A673 (cell line): ENCODE measurements around the gene GRIA1. TPM values are rescaled to one million over a fixed set of nuclear protein-coding genes. Genes with fewer than 3 reads are reported as not detected.

Source experiments
- BruUV-seq: library from RNA; stranded (reverse); fragments of 400-500 nt; replicated peaks from 2 replicates; lab custom pipeline; 2021; lab: Mats Ljungman, UMichigan
- CTCF ChIA-PET: fragments of 300-600 bp; sonication (Branson Sonifier 250); formaldehyde crosslinking; loops from one replicate; lab custom pipeline; 2022; ENCODE audit warnings: antibody characterized with exemption; lab: Charles Lee
- POLR2A ChIA-PET: fragments of 300-600 bp; sonication (Branson Sonifier 250); formaldehyde crosslinking; loops from one replicate; lab custom pipeline; 2022; ENCODE audit warnings: antibody characterized with exemption; ENCODE audit not compliant: low non-redundant PET; lab: Charles Lee
- DNase-seq: peaks from one replicate; pipeline ENCODE4 v3.0.0-alpha.2; 2015; ENCODE audit warnings: low spot score
- H3K27ac ChIP-seq: fragments of 200-600 bp; sonication (generic); 2 replicates; pipeline ENCODE4 v1.5.1; 2016; ENCODE audit warnings: mixed run types, low read depth, mild to moderate bottlenecking, mixed read lengths, antibody characterized with exemption, low read length; ENCODE audit not compliant: poor library complexity, severe bottlenecking
- H3K27me3 ChIP-seq: fragments of 200-600 bp; sonication (generic); replicated peaks from 2 replicates; pipeline ENCODE4 v1.6.1; 2017; ENCODE audit warnings: mixed run types, low read depth, mild to moderate bottlenecking, mixed read lengths, antibody characterized with exemption, low read length; ENCODE audit not compliant: insufficient read depth, poor library complexity
- H3K36me3 ChIP-seq: fragments of 200-600 bp; sonication (generic); 2 replicates; pipeline ENCODE4 v1.6.1; 2016; ENCODE audit warnings: mixed run types, mild to moderate bottlenecking, mixed read lengths, antibody characterized with exemption, low read length; ENCODE audit not compliant: insufficient read depth, poor library complexity, severe bottlenecking
- H3K4me1 ChIP-seq: fragments of 200-600 bp; sonication (generic); 2 replicates; pipeline ENCODE4 v1.6.1; 2017; ENCODE audit warnings: mixed run types, mild to moderate bottlenecking, mixed read lengths, antibody characterized with exemption, low read length; ENCODE audit not compliant: insufficient read depth, poor library complexity, severe bottlenecking
- H3K4me3 ChIP-seq: fragments of 200-600 bp; sonication (generic); 2 replicates; pipeline ENCODE4 v1.5.1; 2016; ENCODE audit warnings: low read depth, mixed run types, mild to moderate bottlenecking, mixed read lengths, low read length; ENCODE audit not compliant: poor library complexity, severe bottlenecking
- H3K9me3 ChIP-seq: fragments of 200-600 bp; sonication (generic); 2 replicates; pipeline ENCODE4 v1.6.1; 2016; ENCODE audit warnings: mixed run types, low read depth, mild to moderate bottlenecking, mixed read lengths, antibody characterized with exemption, low read length; ENCODE audit not compliant: poor library complexity, severe bottlenecking
- CTCF ChIP-seq: fragments of 300-800, 200-600 bp; sonication (generic); conservative IDR thresholded peaks from 2 replicates; pipeline ENCODE4 v1.5.1; 2017; ENCODE audit warnings: low read depth, mild to moderate bottlenecking, antibody characterized with exemption, low read length, moderate library complexity, mixed read lengths
- EZH2 ChIP-seq: fragments of 200-600 bp; sonication (generic); IDR thresholded peaks from 2 replicates; pipeline ENCODE4 v1.6.1; 2017; ENCODE audit warnings: borderline replicate concordance, low read depth, mild to moderate bottlenecking, mixed read lengths, antibody characterized with exemption, low read length; ENCODE audit not compliant: poor library complexity, severe bottlenecking
- intact Hi-C: fragments of 100-400 bp; cut with micrococcal nuclease; formaldehyde crosslinking; loops from one replicate; pipeline ENCODE4 v1.10.0; 2022; ENCODE audit not compliant: unreplicated experiment
- total RNA-seq: library from RNA; stranded (reverse); gene quantifications from 2 replicates; pipeline ENCODE4 v1.2.3, GENCODE V29; 2021

GRIA1 gene
- total RNA-seq, 1 experiment from 2014 or later: 0.69 TPM

GRCh38 chr5:153537207-153537606 is 46.7 kb downstream of the GRIA1 start:
- Histone ChIP-seq H3K4me1 (no peaks in the 10 kb centered on the region), H3K4me3 (no peak overlapping the region), H3K27me3 (no peaks in the 10 kb centered on the region), H3K36me3 (no peaks in the 10 kb centered on the region), H3K9me3 (no peaks in the 10 kb centered on the region), H3K27ac (no peak overlapping the region)
- DNase-seq: no peak
- BruUV-seq: no TSS peak
- intact Hi-C loops: no loop called here
- CTCF ChIA-PET: no interaction called here
- TF ChIP-seq EZH2 (no peak), CTCF (no peak)
- POLR2A ChIA-PET: no interaction called here

GRCh38 chr5:153539983-153540382 is 49.5 kb downstream of the GRIA1 start:
- Histone ChIP-seq H3K4me1 (no peaks in the 10 kb centered on the region), H3K4me3 (no peak overlapping the region), H3K36me3 (no peaks in the 10 kb centered on the region), H3K27me3 (no peaks in the 10 kb centered on the region), H3K27ac (no peak overlapping the region), H3K9me3 (no peaks in the 10 kb centered on the region)
- BruUV-seq: no TSS peak
- no peak for DNase-seq
- ChIA-PET CTCF (no interaction called here), POLR2A (no interaction called here)
- intact Hi-C loops: no loop called here
- TF ChIP-seq CTCF (no peak), EZH2 (no peak)

GRCh38 chr5:153542536-153542935 is 52.1 kb downstream of the GRIA1 start:
- TF ChIP-seq CTCF: no peak
- no peak for TF ChIP-seq EZH2
- ChIA-PET POLR2A (no interaction called here), CTCF (no interaction called here)
- Histone ChIP-seq H3K36me3 (no peaks in the 10 kb centered on the region), H3K4me1 (no peaks in the 10 kb centered on the region), H3K9me3 (no peaks in the 10 kb centered on the region), H3K4me3 (no peak overlapping the region), H3K27me3 (no peaks in the 10 kb centered on the region), H3K27ac (no peak overlapping the region)
- no peak for DNase-seq
- intact Hi-C loops: no loop called here
- BruUV-seq: no TSS peak
